Thoracic aorta (tissue), 2 donors: ENCODE measurements around the gene ALKBH6. TPM values are rescaled to one million over a fixed set of nuclear protein-coding genes. Genes with fewer than 3 reads are reported as not detected.

Source experiments
- ATAC-seq: fragments of 150-250 bp; one replicate; pipeline ENCODE4 v1.8.0; 2017; ENCODE audit warnings: low read depth; ENCODE audit not compliant: insufficient number of reproducible peaks, low FRiP score
- DNase-seq: peaks from one replicate; pipeline ENCODE4 v3.0.0-alpha.2; 2020; ENCODE audit warnings: low spot score
- H3K27ac ChIP-seq, 2 donors: fragments of 200-600 bp; sonication (generic); 1 replicate in 1 of 2; 2 replicates in 1 of 2; pipeline ENCODE4 v1.5.1; 2016; ENCODE audit warnings: mild to moderate bottlenecking in 2 of 2, moderate library complexity in 2 of 2
- H3K27me3 ChIP-seq: fragments of 200-600 bp; sonication (generic); replicated peaks from 2 replicates; pipeline ENCODE4 v1.6.0; 2016; ENCODE audit warnings: mild to moderate bottlenecking; ENCODE audit not compliant: insufficient read depth
- H3K36me3 ChIP-seq: fragments of 200-600 bp; sonication (generic); one replicate; pipeline ENCODE4 v1.5.1; 2016
- H3K4me1 ChIP-seq, 2 donors: fragments of 200-600 bp; sonication (generic); 1 replicate in 1 of 2; 2 replicates in 1 of 2; pipeline versions ENCODE4 v1.5.1 to v1.6.0; 2016; ENCODE audit warnings: low read depth in 2 of 2, mild to moderate bottlenecking in 1 of 2; ENCODE audit not compliant: control insufficient read depth in 1 of 2
- H3K4me3 ChIP-seq: fragments of 200-600 bp; sonication (generic); 2 replicates; pipeline ENCODE4 v1.5.1; 2016; ENCODE audit warnings: mild to moderate bottlenecking
- H3K9me3 ChIP-seq: fragments of 200-600 bp; sonication (generic); 2 replicates; pipeline ENCODE4 v1.5.1; 2016
- total RNA-seq, 2 donors: library from RNA; depleted of rRNA; stranded (reverse); fragments of >200 nt; gene quantifications; one replicate each; pipeline versions ENCODE4 v1.1.0 to v1.2.3, GENCODE V29; 2016
- TF ChIP-seq, protein P1 (sequence below): fragments of 200-600 bp; sonication (generic); IDR thresholded peaks from one replicate; pipeline ENCODE4 v1.5.1; 2019; ENCODE audit warnings: antibody characterized with exemption

Gene ALKBH6
- total RNA-seq, 2 donors from 2014 or later: 19.8 to 55.8 TPM

- H3K27ac ChIP-seq: no peak overlapping the region
- peaks cover 6 to 10% of the 10 kb centered on the region in 2 donors for H3K4me1 ChIP-seq
- no peak for DNase-seq
- ATAC-seq: no peak
- no peaks in the 10 kb centered on the region for H3K36me3 ChIP-seq
- TF ChIP-seq, protein P1, sequence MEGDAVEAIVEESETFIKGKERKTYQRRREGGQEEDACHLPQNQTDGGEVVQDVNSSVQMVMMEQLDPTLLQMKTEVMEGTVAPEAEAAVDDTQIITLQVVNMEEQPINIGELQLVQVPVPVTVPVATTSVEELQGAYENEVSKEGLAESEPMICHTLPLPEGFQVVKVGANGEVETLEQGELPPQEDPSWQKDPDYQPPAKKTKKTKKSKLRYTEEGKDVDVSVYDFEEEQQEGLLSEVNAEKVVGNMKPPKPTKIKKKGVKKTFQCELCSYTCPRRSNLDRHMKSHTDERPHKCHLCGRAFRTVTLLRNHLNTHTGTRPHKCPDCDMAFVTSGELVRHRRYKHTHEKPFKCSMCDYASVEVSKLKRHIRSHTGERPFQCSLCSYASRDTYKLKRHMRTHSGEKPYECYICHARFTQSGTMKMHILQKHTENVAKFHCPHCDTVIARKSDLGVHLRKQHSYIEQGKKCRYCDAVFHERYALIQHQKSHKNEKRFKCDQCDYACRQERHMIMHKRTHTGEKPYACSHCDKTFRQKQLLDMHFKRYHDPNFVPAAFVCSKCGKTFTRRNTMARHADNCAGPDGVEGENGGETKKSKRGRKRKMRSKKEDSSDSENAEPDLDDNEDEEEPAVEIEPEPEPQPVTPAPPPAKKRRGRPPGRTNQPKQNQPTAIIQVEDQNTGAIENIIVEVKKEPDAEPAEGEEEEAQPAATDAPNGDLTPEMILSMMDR: no peak
- no peak overlapping the region for H3K4me3 ChIP-seq
- H3K27me3 ChIP-seq: no peaks in the 10 kb centered on the region
- no peaks in the 10 kb centered on the region for H3K9me3 ChIP-seq
Observed at GRCh38 chr19:36058481-36059179, 44.6 kb upstream of the ALKBH6 start.

DNA sequence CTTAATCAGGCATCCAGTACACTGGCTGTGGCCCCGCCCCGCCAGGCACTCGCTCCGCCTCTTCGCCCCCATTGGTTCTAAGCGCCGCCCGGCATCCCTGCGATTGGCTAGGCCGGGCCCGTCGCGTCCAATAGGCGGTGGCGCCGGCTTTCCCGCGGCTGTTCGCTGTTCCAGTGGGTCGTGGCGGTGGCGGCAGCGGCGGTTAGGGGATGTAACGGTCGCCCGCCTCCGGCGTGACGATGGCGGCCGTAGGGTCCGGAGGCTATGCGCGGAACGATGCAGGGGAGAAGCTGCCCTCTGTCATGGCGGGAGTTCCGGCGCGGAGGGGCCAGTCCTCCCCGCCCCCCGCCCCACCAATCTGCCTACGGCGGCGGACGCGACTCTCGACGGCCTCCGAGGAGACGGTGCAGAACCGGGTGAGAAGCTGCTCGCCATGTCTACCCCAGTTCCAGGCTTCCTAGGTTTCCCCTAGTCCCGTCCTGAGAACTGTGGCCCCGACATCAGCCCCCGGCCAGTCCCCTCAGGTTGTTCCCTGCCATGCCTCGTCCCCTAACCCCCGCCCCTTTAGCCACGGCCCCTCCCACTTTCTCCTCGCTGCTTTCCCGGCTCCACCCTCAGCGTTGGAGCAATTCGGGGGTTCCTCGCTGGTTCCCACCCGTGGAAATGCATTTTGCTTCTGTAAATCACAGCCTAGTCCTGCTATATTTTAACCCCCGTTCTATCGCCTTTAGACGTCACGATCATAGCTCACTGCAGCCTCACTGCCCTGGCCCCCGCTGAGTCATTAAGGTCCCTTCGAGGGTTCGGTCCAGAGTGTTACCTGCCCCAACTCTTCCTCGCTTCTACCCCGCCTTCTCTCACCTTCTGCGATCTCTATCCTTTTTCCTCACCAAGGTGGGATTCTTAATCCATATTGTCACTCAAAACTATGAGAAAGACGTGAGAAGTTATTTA lies 41.0 kb upstream of the ALKBH6 start, which contains the start of gene WDR62:
Gene WDR62 (plus strand): TSS at position 165 of the 954 bp plus-strand sequence. CDS start 75 bp downstream, at position 240.
- Histone ChIP-seq H3K27me3 (no peaks in the 10 kb centered on the region), H3K4me3 (peak within 1 kb of the TSS; percentile 89), H3K9me3 (no peaks in the 10 kb centered on the region), H3K27ac (peak within 1 kb of the TSS; percentile 89 to 93), H3K36me3 (no peaks in the 10 kb centered on the region), H3K4me1 (peaks cover 10 to 15% of the 10 kb centered on the region in 2 donors)
- DNase-seq (peak; percentile 81), ATAC-seq (peak; percentile 80)
- TF ChIP-seq, protein P1: no peak

- Histone ChIP-seq H3K9me3 (no peaks in the 10 kb centered on the region), H3K27ac (peak within 1 kb of the TSS; percentile 89 to 93), H3K4me1 (peaks cover 10 to 15% of the 10 kb centered on the region in 2 donors), H3K36me3 (no peaks in the 10 kb centered on the region), H3K27me3 (no peaks in the 10 kb centered on the region), H3K4me3 (peak within 1 kb of the TSS; percentile 89)
- ATAC-seq (peak; percentile 88), DNase-seq (peak; percentile 99)
- TF ChIP-seq, protein P1: peak; percentile 39
Observed at GRCh38 chr19:36054119-36054732, 40.2 kb upstream of the ALKBH6 start, which contains the start of gene THAP8. Gene THAP8, minus strand, starts transcription at chr19:36054285. Its CDS starts 68 bp downstream, at chr19:36054217.

GRCh38 chr19:36051637-36052036 lies 37.6 kb upstream of the ALKBH6 start:
- Histone ChIP-seq H3K4me1 (peaks cover 10 to 15% of the 10 kb centered on the region in 2 donors), H3K27ac (no peak overlapping the region), H3K4me3 (no peak overlapping the region), H3K27me3 (no peaks in the 10 kb centered on the region), H3K36me3 (no peaks in the 10 kb centered on the region), H3K9me3 (no peaks in the 10 kb centered on the region)
- TF ChIP-seq, protein P1: no peak
- ATAC-seq: no peak
- no peak for DNase-seq
